Cardiac muscle cell (in vitro differentiated cells and primary cell): ENCODE results near the gene DIP2B. TPM values are rescaled to one million over a fixed set of nuclear protein-coding genes. Genes with fewer than 3 reads are reported as not detected.

Experiments used
- DNase-seq, 2 donors: peaks; one replicate each; pipeline versions ENCODE4 v3.0.0 to v3.0.0-alpha.2; 2010 to 2017; ENCODE audit warnings: low read depth in 1 of 2, low spot score in 1 of 2
- H3K27ac ChIP-seq: fragments of 200-600 bp; sonication (generic); 2 replicates; pipeline ENCODE4 v1.5.1; 2016
- H3K27me3 ChIP-seq: fragments of 200-600 bp; sonication (generic); 2 replicates; pipeline ENCODE4 v1.6.0; 2016; ENCODE audit warnings: control low read depth
- H3K36me3 ChIP-seq: fragments of 200-600 bp; sonication (generic); 2 replicates; pipeline ENCODE4 v1.5.1; 2016; ENCODE audit warnings: control low read depth
- H3K4me1 ChIP-seq: fragments of 200-600 bp; sonication (generic); 2 replicates; pipeline ENCODE4 v1.8.1; 2017; ENCODE audit warnings: low read depth, mild to moderate bottlenecking, mixed run types
- H3K4me3 ChIP-seq: fragments of 200-600 bp; sonication (generic); 2 replicates; pipeline ENCODE4 v1.5.1; 2016; ENCODE audit warnings: mild to moderate bottlenecking
- H3K9me3 ChIP-seq: fragments of 200-600 bp; sonication (generic); 2 replicates; pipeline ENCODE4 v1.5.1; 2017; ENCODE audit warnings: low read depth, mild to moderate bottlenecking, control low read depth
- CTCF ChIP-seq: IDR thresholded peaks from 2 replicates; pipeline ENCODE4 v1.5.1; 2012; ENCODE audit warnings: low read depth, mild to moderate bottlenecking, low read length
- polyA plus RNA-seq: library from polyadenylated mRNA; unstranded; fragments of >200 nt; fragmentation: Nextera tagmentation; extraction: Ambion mirVana; gene quantifications from 2 replicates; pipeline ENCODE4 v1.2.1, GENCODE V29; 2016
- total RNA-seq: library from RNA; depleted of rRNA; stranded (reverse); fragments of >200 nt; gene quantifications from 2 replicates; pipeline ENCODE4 v1.2.3, GENCODE V29; 2016

DIP2B gene
- total and polyA plus RNA-seq, 2 experiments from 2014 or later, result 15.5 to 55.1 TPM

DNA sequence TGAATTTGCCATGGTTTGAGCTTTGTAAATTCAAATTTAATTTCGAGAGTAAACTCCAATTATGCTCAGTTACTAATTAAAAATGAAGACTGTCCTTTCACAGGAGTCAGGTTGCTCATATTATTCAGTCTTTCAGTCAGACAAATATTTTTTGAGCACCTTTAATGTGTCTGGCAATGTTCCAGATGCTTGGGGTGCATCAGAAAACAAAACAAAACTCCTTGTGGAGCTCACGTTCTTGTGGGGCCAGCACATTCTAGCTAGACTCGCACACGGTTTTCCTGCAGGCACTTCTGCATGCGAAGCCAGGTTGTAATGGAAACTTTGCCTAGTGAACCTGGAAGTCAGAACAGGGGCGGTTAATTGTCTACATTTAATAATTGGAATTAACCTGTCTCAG lies 195.2 kb downstream of the DIP2B start:
- no peaks in the 10 kb centered on the region for H3K4me1 ChIP-seq
- H3K27me3 ChIP-seq, result no peaks in the 10 kb centered on the region
- H3K36me3 ChIP-seq, result peaks cover 77% of the 10 kb centered on the region
- H3K27ac ChIP-seq, result no peak overlapping the region
- no peak overlapping the region for H3K4me3 ChIP-seq
- H3K9me3 ChIP-seq, result no peaks in the 10 kb centered on the region
- no peak for TF ChIP-seq CTCF
- DNase-seq, result no peak

GRCh38 chr12:50706606-50707005 lies 201.8 kb downstream of the DIP2B start:
- Histone ChIP-seq H3K27ac (peak overlapping the region; percentile 41), H3K9me3 (no peaks in the 10 kb centered on the region), H3K27me3 (no peaks in the 10 kb centered on the region), H3K4me3 (no peak overlapping the region), H3K4me1 (no peaks in the 10 kb centered on the region), H3K36me3 (peaks cover 50% of the 10 kb centered on the region)
- no peak for TF ChIP-seq CTCF
- DNase-seq, result no peak

DNA sequence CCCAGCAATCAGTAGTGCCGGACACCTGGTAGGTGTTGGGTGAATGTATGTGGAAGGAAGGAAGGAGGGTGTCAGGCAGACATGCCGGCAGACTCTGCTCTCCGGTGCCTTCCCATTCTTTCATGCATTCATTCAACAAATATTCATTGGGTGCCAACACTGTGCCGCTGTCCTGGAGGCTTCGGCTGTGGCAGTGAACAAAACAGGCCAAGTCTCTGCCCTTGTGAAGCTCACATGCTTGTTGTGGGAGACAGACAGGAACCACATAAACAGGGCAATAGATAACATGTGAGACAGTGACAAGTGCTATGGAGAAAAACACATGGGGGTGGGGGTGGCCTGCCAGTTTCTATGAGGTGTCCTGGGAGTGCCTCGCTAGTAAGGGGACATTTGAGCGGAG lies 202.6 kb downstream of the DIP2B start:
- H3K9me3 ChIP-seq, result no peaks in the 10 kb centered on the region
- peak overlapping the region; percentile 41 for H3K27ac ChIP-seq
- peaks cover 54% of the 10 kb centered on the region for H3K36me3 ChIP-seq
- no peaks in the 10 kb centered on the region for H3K27me3 ChIP-seq
- no peaks in the 10 kb centered on the region for H3K4me1 ChIP-seq
- no peak for DNase-seq
- TF ChIP-seq CTCF, result no peak
- H3K4me3 ChIP-seq, result no peak overlapping the region

DNA sequence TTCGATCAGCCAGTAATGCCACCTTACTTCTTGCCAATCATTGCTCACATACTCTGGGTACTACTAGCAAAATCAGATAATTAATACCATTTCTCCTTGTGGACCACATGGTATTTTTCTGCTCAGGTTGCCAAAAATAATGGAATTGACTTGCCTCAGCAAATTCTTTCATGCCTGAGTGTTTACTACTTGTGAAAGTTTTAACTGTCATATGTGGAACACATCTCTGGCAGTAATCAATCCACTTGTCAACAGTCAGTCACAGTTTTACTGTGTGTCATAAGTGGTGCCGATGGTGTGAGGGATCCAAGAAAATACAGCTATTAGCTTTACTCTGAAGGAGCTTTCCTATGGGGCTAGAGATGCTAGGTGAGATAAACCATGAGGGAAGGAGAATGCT lies 203.8 kb downstream of the DIP2B start:
- no peaks in the 10 kb centered on the region for H3K9me3 ChIP-seq
- no peaks in the 10 kb centered on the region for H3K27me3 ChIP-seq
- H3K4me1 ChIP-seq, result no peaks in the 10 kb centered on the region
- peaks cover 48% of the 10 kb centered on the region for H3K36me3 ChIP-seq
- no peak overlapping the region for H3K4me3 ChIP-seq
- H3K27ac ChIP-seq, result peak overlapping the region; percentile 41
- DNase-seq, result no peak
- TF ChIP-seq CTCF, result no peak

- Histone ChIP-seq H3K4me3 (no peak overlapping the region), H3K4me1 (no peaks in the 10 kb centered on the region), H3K27me3 (no peaks in the 10 kb centered on the region), H3K9me3 (no peaks in the 10 kb centered on the region), H3K36me3 (peaks cover 46% of the 10 kb centered on the region), H3K27ac (no peak overlapping the region)
- no peak for DNase-seq
- no peak for TF ChIP-seq CTCF
Observed at GRCh38 chr12:50711121-50711520, 206.3 kb downstream of the DIP2B start.

DNA sequence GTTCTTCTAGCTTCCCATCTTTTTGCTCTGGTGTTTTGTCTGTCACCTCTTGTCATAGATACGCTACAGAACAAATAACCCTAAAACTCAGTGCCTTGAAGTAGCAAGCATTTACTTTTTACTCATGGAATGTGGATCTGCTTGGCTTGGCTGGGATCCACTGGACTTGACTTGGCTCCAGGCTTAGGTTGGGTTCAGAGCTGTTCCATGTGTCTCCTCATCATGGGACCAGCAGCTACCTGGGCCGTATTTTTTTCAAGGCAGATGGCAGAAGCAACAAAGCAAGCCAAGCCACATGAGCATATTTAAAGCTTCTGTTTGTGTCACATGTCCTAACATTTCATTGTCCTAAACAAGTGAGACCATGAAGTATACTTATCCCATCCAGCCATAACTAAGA lies 210.4 kb downstream of the DIP2B start:
- Histone ChIP-seq H3K4me1 (no peaks in the 10 kb centered on the region), H3K9me3 (no peaks in the 10 kb centered on the region), H3K4me3 (no peak overlapping the region), H3K27me3 (no peaks in the 10 kb centered on the region), H3K36me3 (peaks cover 36% of the 10 kb centered on the region), H3K27ac (no peak overlapping the region)
- no peak for DNase-seq
- no peak for TF ChIP-seq CTCF
